ENCODE measurements around the gene BTBD16.
A peak's percentile ranks its signal among the peaks of the same experiment; 100 is the strongest.

BTBD16 gene

GRCh38 chr10:122316224-122316884 is 45.3 kb downstream of the BTBD16 start:
- no peak for DNase-seq (ENCODE audit: low spot score)

DNA sequence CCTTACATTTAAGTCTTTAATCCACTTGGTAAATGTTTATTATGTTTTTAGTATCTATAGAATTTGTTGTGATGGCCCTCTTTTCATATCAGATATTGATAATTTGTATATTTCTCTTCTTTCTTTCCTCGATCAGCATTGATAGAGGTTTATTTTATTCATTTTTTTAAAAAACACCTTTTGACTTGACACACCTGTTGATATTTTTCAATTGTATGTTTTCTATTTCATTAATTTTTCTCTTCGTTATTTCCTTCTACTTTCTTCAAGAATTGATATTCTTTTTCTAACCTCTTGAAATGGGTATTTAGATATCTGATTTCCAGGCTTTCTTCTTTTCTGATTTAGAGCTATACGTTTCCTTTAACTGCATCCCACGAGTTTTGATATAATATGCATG is 50.9 kb downstream of the BTBD16 start:
- no peak for DNase-seq (ENCODE audit: low spot score)

DNA sequence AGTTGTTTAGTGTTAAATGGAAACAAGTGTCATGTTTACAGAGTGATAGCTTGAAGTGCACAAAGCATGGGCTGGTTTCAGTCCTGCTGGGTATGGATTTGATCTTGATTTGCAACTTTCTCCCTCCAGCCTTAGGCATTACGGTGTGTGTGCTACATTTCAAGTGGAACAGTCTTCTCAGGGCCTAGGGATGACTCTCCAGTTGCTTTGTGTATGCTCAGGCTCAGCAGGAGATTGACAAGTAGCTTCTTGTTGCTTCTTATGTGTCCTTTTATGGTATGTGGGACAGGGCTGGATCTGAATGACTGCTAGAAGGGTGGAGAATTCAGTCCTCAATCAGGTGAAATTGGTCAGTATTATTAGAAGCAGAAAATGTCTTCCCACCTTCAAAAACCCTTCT is 52.1 kb downstream of the BTBD16 start:
- no peak for DNase-seq (ENCODE audit: low spot score)

DNA sequence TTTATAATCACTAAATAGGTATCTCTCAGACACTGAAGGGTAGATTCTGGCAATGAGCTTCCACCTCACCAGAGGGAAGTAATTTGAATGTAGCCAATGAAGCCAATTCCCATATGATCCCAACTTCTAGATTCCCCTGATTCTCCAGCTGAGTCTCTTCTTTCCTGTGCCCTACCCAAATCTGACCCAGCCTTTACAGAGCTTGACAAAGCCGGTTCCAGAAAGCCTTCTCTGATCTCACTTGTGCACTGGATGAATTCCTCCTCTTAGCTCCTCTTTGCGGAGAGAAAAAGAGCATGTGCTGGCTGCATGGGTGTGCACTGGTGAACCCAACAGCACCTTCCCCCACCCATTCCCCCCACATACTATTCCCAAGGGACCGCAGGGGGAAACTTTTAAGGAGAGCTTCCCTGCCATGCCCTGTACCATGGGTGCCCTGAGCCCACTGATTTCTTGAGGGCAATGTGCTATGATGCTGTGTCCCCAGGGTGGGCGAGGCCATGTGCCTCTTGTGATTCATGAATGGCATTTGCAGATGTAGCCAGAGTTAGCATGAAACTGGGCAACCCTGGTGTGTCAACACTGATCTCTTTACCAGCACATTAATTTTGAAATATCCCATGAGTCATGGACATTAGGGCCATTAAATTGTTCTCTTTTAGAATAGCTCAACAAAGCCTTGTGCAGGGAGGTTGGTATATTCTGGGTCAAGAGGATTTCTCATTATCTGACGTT is 53.0 kb downstream of the BTBD16 start:
- DNase-seq (ENCODE audit: low spot score), result no peak

DNA sequence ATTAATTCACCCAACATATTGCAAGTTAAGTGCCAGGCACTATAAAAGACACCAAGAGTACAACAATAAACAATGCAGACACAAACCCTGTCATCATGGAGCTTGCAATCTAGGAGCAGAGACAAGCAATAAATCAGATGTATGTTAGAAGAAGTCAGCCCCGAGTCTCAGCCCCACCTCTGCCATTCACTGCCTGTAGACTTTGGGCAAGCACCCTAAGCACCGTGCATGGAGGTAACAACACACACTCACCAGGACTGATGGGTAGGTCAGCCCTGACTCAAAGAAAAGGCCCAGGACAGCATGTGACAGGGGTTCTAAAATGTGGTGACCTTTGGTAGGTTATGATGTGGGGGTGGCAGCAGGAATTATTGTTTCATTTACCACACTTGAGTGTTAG is 54.1 kb downstream of the BTBD16 start:
- no peak for DNase-seq (ENCODE audit: low spot score)

GRCh38 chr10:122326385-122326784 is 55.3 kb downstream of the BTBD16 start:
- no peak for DNase-seq (ENCODE audit: low spot score)

DNA sequence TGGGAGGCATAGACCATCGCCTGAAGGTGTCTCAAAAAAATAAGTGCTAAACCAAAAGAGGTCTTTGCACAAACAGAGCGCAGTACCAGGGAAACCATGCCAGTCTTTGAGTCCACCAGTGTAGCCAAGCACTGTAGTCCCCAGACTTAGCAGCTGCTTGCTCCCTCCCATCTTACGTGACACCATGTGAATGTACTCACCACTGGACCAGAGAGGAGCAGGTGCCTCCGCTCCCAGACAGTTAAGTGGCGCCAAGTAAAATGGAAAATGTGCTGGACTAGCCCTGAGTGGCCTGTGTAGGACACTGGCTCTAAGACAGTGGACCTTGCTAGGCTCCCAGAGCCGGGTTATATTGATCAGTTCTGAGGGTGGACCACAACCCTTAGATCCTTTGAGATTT is 55.7 kb downstream of the BTBD16 start:
- DNase-seq (ENCODE audit: low spot score), result no peak

DNA sequence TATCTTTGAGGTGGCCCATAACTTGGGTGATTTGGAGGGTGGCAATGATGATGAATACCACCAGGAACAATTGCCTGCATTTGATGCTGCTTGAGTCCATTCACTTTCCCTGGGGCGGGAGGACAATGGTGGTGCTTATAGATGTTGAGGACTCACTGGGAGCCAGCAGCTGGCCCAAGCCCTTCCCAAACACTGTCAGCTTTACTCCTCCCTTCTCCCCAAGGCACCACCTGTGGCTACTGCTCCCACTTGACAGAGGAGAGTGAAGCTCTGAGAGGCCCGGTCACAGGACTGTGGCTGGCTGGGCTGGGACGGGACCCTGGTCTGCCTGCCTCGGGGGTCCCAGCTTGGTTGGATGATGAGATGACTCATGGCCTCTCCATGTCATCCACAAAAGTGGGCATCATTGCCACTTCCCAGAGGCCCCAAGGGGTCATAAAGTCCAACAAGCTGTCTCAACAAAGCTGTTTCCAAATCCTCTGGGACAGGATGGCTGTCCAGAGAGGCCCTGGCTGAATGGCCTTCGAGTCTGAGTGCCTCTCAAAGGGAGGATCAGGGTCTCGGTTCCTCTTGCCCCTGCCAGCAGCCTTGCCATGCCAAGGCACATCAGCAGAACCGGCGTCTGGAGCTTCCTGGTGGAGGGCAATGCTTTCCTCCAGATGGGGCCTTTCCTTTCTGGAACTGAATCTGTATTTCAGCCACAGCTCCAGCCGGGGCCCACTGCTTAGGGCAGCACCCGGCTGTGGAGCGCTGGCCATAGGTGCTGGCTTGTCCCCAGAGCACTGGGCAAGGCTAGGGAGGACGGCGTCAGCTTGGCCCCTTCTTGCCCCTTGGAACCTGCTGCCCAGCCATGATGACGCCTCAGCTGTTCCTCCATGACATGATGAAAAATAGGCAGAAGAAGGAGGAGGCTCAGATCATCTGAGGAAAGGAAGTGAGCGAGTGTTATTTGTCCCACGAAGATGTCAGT is 56.4 kb downstream of the BTBD16 start:
- DNase-seq (ENCODE audit: low spot score), result no peak

- no peak for DNase-seq (ENCODE audit: low spot score)
These were observed 57.6 kb downstream of the BTBD16 start for GRCh38 chr10:122328676-122329075.

- DNase-seq (ENCODE audit: low spot score), result no peak
These were observed 58.3 kb downstream of the BTBD16 start for GRCh38 chr10:122329416-122329815.

DNA sequence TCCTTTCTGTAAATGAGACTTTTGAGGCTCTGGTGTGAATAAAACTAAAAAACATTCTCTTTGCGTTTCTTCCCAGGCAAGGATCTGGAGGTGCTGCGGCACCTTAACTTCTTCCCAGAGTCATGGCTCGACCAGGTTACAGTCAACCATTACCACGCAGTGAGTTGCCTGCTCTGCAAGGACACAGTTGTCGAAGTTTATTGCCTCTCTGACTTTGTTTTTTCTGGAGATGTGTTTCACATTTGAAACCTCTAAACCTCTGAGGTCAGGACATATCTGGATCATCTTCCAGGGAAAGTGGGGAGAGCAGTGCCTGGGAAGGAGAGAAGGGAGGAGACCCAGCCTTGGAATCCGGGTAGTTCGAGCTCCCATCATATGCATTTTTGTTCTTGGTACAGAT is 60.0 kb downstream of the BTBD16 start:
- no peak for DNase-seq (ENCODE audit: low spot score)

- peak; percentile 39 for DNase-seq (ENCODE audit: low spot score)
These were observed 60.7 kb downstream of the BTBD16 start for GRCh38 chr10:122331615-122332446.

- no peak for DNase-seq (ENCODE audit: low spot score)
These were observed 61.9 kb downstream of the BTBD16 start for GRCh38 chr10:122333037-122333436.

- DNase-seq (ENCODE audit: low spot score), result no peak
These were observed 65.2 kb downstream of the BTBD16 start for GRCh38 chr10:122336332-122336731.

GRCh38 chr10:122336961-122337360 is 65.9 kb downstream of the BTBD16 start:
- no peak for DNase-seq (ENCODE audit: low spot score)

DNA sequence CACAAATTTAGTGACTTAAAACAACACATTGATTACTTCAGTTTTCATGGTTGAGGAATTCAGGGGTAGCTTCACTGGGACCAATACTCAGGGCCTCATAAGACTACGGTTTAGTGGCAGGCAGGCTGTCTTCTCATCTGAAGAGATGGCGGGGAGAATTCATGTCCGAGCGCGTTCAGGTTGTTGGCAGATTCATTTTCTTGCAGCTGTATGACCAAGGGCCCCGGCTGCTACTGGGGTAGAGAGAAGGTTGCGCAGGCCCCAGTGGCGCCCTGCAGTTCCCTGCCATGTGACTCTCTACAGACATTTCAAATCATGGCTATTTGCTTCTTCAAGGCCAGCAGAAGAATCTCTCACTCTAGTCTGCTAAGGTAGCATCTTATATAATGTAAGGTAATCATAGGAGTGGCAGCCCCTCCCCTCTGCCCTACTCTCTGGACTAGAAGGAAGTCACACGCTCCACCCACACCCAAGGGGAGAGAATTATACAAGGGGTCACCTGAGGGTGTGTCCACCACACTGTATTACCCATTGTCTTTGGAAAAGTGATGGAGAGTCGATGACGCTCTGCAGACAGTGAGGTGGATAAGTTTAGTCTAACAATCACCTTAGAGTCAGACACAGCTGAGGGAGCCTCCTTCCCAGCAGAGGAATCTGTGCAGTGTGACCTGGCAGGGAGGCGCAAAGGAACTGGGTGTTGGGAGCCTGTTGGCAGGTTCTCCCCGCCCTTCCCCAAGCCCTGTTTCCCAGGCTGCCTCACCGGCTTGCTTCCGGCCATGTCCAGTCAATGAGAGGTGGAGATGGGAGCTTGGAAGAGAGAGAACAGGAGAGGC is 67.7 kb downstream of the BTBD16 start:
- no peak for DNase-seq (ENCODE audit: low spot score)

DNA sequence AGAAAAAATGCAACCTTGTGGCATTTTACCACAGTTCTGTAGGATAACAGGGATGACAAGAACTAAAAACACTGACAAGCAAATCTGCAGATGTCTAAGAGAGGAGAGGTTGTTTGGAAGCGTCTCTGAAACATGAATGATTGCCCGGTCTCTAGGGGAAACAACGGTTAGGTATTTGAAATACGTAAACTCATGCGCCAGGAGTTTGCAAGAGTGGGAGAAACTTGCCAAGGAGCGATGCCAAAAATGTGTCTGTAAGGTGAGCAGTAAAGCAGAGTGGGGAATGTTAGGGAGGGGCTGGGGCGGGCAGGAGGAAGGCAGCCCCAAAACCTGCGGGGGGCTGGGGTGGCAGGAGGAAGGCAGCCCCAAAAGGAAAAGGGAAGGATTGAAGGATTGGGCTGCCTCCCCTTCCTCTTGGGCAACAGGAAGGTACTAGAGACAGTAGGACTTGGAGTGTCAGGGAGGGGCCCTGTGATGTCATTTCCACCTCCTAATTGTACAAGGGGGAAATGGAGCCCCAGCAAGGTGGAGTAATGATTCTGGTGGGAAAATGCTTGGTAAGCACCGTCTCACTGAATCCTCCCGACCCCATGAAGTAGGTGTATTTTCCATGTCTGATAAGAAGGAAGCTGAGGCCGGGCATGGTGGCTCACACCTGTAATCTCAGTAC is 70.2 kb downstream of the BTBD16 start:
- no peak for DNase-seq (ENCODE audit: low spot score)

DNA sequence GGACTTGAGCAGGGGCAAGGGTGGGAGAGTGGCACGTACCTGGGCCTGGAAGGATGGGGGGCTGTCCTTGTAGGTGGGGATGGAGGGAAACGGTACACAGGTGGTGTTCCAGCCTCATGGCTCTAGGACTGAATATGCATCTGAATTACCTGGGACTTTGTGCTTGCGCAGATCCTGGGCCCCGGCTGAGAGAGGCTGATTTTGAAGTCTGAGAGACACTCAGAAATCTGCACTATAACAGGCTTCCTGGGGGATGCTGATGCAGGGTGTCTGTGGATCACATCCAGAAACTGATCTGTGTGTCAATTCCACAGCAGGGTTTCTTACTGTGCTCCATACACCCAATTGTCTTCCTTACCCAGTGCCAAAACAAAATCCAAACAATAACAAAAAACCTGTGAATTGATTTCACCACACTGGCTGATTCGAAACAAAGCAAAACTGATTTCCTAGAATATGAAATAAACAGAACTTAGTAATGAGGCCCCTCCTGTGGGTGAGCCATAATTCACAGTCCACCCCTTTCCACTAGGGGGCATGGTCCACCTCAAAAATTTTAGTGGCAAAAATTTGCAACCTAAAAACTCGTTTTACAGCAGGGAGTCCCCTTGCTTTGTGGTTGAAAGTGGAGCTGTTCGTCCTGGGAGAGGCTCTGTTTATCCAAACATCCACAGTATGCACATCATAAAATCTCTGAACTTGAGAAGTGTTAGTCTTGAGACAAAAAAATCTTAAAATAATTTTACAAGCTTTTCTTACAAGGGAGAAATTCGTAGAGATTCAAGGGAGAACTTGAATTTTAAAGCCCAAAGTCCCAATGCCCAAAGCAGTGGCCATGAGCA is 71.4 kb downstream of the BTBD16 start:
- DNase-seq (ENCODE audit: low spot score), result peak; percentile 28

DNA sequence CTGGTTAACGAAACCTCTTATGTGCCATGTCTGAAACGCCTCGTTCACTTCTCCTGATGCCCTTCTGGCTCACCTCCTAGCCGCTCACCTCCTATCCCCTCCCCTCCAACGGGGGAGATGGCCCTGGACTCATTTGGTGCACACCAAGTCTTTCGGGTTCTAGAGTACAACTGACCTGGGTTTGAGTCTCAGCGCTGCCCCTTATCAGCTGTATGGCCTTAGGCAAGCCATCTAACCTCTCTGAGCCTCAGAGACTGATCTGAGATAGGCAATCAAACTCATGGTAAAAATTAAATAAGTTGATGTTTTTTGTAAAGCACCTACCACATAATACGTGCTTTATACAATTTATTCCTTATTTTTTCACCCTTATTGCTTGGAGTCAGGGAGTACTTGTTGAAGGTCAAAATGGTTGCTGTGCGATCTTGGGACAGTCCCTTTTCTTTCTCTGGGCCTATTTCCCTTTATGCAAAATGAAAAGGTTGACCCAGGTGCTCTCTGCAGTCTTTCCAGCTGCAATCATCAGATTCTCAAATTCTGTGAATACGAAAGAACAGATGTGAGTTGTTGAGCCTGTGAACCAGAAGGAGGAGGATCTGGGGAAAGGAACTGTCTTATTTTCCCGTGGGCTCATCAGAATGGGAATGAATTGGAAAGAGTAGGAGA is 72.2 kb downstream of the BTBD16 start:
- DNase-seq (ENCODE audit: low spot score), result no peak
